Measurements from ENCODE around the gene FHIT. TPM values are rescaled to one million over a fixed set of nuclear protein-coding genes. Genes with fewer than 3 reads are reported as not detected.

FHIT gene
- total and polyA plus RNA-seq, 2 donors from 2014 or later: 20.2 to 61.2 TPM

GRCh38 chr3:60599586-60599985 is 651.7 kb downstream of the FHIT start:
- Histone ChIP-seq H3K36me3 (ENCODE audit: control insufficient read depth in 2 of 3, insufficient read depth in 3 of 3, low read length in 3 of 3) (no peaks in the 10 kb centered on the region), H3K9ac (ENCODE audit: low read length in 3 of 3) (no peak overlapping the region), H3K27me3 (ENCODE audit: control insufficient read depth, insufficient read depth, low read length) (no peaks in the 10 kb centered on the region), H3K4me1 (ENCODE audit: control insufficient read depth in 2 of 3, insufficient read depth in 2 of 3, low read depth in 1 of 3, low read length in 3 of 3) (peaks cover 0 to 4% (median 0%) of the 10 kb centered on the region in 3 donors), H3K27ac (ENCODE audit: low read depth in 2 of 2, low read length in 2 of 2) (no peak overlapping the region), H3K4me3 (ENCODE audit: low read length in 3 of 3) (no peak overlapping the region), H3K9me3 (ENCODE audit: control insufficient read depth in 2 of 3, insufficient read depth in 1 of 3, low read length in 3 of 3) (no peaks in the 10 kb centered on the region)
- intact Hi-C loops (cut with DNase I): no loop called here
- FAIRE-seq: no peak
- TF ChIP-seq CTCF (IDR thresholded peaks at IDR 0.05; ENCODE audit: borderline replicate concordance, extremely low read depth, insufficient read depth): no peak
- no peak for DNase-seq

GRCh38 chr3:60598671-60599070 is 652.6 kb downstream of the FHIT start:
- no peak overlapping the region for H3K9ac ChIP-seq (ENCODE audit: low read length in 3 of 3)
- H3K9me3 ChIP-seq (ENCODE audit: control insufficient read depth in 2 of 3, insufficient read depth in 1 of 3, low read length in 3 of 3): no peaks in the 10 kb centered on the region
- intact Hi-C loops (cut with DNase I): no loop called here
- no peak overlapping the region for H3K27ac ChIP-seq (ENCODE audit: low read depth in 2 of 2, low read length in 2 of 2)
- H3K4me1 ChIP-seq (ENCODE audit: control insufficient read depth in 2 of 3, insufficient read depth in 2 of 3, low read depth in 1 of 3, low read length in 3 of 3): peaks cover 0 to 4% (median 0%) of the 10 kb centered on the region in 3 donors
- FAIRE-seq: no peak
- no peak overlapping the region for H3K4me3 ChIP-seq (ENCODE audit: low read length in 3 of 3)
- DNase-seq: no peak
- H3K27me3 ChIP-seq (ENCODE audit: control insufficient read depth, insufficient read depth, low read length): no peaks in the 10 kb centered on the region
- no peak for TF ChIP-seq CTCF (IDR thresholded peaks at IDR 0.05; ENCODE audit: borderline replicate concordance, extremely low read depth, insufficient read depth)
- no peaks in the 10 kb centered on the region for H3K36me3 ChIP-seq (ENCODE audit: control insufficient read depth in 2 of 3, insufficient read depth in 3 of 3, low read length in 3 of 3)

- Histone ChIP-seq H3K27me3 (ENCODE audit: control insufficient read depth, insufficient read depth, low read length) (no peaks in the 10 kb centered on the region), H3K4me1 (ENCODE audit: control insufficient read depth in 2 of 3, insufficient read depth in 2 of 3, low read depth in 1 of 3, low read length in 3 of 3) (no peaks in the 10 kb centered on the region), H3K27ac (ENCODE audit: low read depth in 2 of 2, low read length in 2 of 2) (no peak overlapping the region), H3K36me3 (ENCODE audit: control insufficient read depth in 2 of 3, insufficient read depth in 3 of 3, low read length in 3 of 3) (no peaks in the 10 kb centered on the region), H3K4me3 (ENCODE audit: low read length in 3 of 3) (no peak overlapping the region), H3K9me3 (ENCODE audit: control insufficient read depth in 2 of 3, insufficient read depth in 1 of 3, low read length in 3 of 3) (no peaks in the 10 kb centered on the region), H3K9ac (ENCODE audit: low read length in 3 of 3) (no peak overlapping the region)
- peak; percentile 39 to 76 (median 57) for DNase-seq
- no peak for FAIRE-seq
- intact Hi-C loops (cut with DNase I): no loop called here
- TF ChIP-seq CTCF (IDR thresholded peaks at IDR 0.05; ENCODE audit: borderline replicate concordance, extremely low read depth, insufficient read depth): no peak
These were observed 657.2 kb downstream of the FHIT start for GRCh38 chr3:60594025-60594424.

- no peaks in the 10 kb centered on the region for H3K4me1 ChIP-seq (ENCODE audit: control insufficient read depth in 2 of 3, insufficient read depth in 2 of 3, low read depth in 1 of 3, low read length in 3 of 3)
- H3K9ac ChIP-seq (ENCODE audit: low read length in 3 of 3): no peak overlapping the region
- intact Hi-C loops (cut with DNase I): no loop called here
- no peaks in the 10 kb centered on the region for H3K27me3 ChIP-seq (ENCODE audit: control insufficient read depth, insufficient read depth, low read length)
- H3K36me3 ChIP-seq (ENCODE audit: control insufficient read depth in 2 of 3, insufficient read depth in 3 of 3, low read length in 3 of 3): no peaks in the 10 kb centered on the region
- FAIRE-seq (no peak), DNase-seq (no peak)
- TF ChIP-seq CTCF (IDR thresholded peaks at IDR 0.05; ENCODE audit: borderline replicate concordance, extremely low read depth, insufficient read depth): no peak
- no peaks in the 10 kb centered on the region for H3K9me3 ChIP-seq (ENCODE audit: control insufficient read depth in 2 of 3, insufficient read depth in 1 of 3, low read length in 3 of 3)
- no peak overlapping the region for H3K27ac ChIP-seq (ENCODE audit: low read depth in 2 of 2, low read length in 2 of 2)
- H3K4me3 ChIP-seq (ENCODE audit: low read length in 3 of 3): no peak overlapping the region
These were observed 660.0 kb downstream of the FHIT start for GRCh38 chr3:60591267-60591666.

Data from kidney (tissue), 14 donors.